Tibial nerve (tissue), 4 donors: ENCODE measurements around the gene TMEM238. TPM values are rescaled to one million over a fixed set of nuclear protein-coding genes. Genes with fewer than 3 reads are reported as not detected.
"Not testable (repeated sequence)": the region's sequence is repeated elsewhere in the genome, so short reads cannot be mapped to it uniquely, and the experiment has no call there.

Source experiments
- DNase-seq, 2 donors: peaks; one replicate each; pipeline ENCODE4 v3.0.0-alpha.2; 2019; ENCODE audit warnings: low spot score in 2 of 2
- H3K27ac ChIP-seq, 4 donors: fragments of 200-600 bp; sonication (generic) in 3 of 4; one replicate each; pipeline ENCODE4 v1.5.1; 2017 to 2019; ENCODE audit warnings: mild to moderate bottlenecking in 1 of 4
- H3K27me3 ChIP-seq, 2 donors: fragments of 200-600 bp; sonication (generic) in 1 of 2; one replicate each; pipeline versions ENCODE4 v1.5.1 to v1.6.0; 2017 to 2019
- H3K36me3 ChIP-seq, 3 donors: fragments of 200-600 bp; sonication (generic); one replicate each; pipeline ENCODE4 v1.5.1; 2018 to 2019
- H3K4me1 ChIP-seq, 4 donors: fragments of 200-600 bp; sonication (generic) in 3 of 4; one replicate each; pipeline ENCODE4 v1.5.1; 2017 to 2019
- H3K4me3 ChIP-seq, 4 donors: fragments of 200-600 bp; sonication (generic) in 3 of 4; one replicate each; pipeline ENCODE4 v1.5.1; 2017 to 2019; ENCODE audit warnings: mild to moderate bottlenecking in 1 of 4, moderate library complexity in 1 of 4
- H3K9me3 ChIP-seq, 4 donors: fragments of 200-600 bp; sonication (generic) in 3 of 4; one replicate each; pipeline ENCODE4 v1.5.1; 2017 to 2019
- CTCF ChIP-seq, 5 experiments: fragments of 200-600 bp in 3 of 5; fragments of 450-650 bp in 2 of 5; sonication (generic) in 3 of 5; IDR thresholded peaks; one replicate each; pipeline ENCODE4 v1.5.1; 2016 to 2019; ENCODE audit warnings: antibody characterized with exemption in 5 of 5, mild to moderate bottlenecking in 3 of 5, moderate library complexity in 2 of 5
- EP300 ChIP-seq, 2 donors: sonication (generic); formaldehyde crosslinking; IDR thresholded peaks; one replicate each; pipeline ENCODE4 v1.6.1; 2017; ENCODE audit warnings: antibody characterized with exemption in 2 of 2, mild to moderate bottlenecking in 1 of 2
- POLR2A ChIP-seq, 2 donors: fragments of 450-650 bp; IDR thresholded peaks; one replicate each; pipeline ENCODE4 v1.6.1; 2017; ENCODE audit warnings: antibody characterized with exemption in 2 of 2, mild to moderate bottlenecking in 2 of 2, moderate library complexity in 2 of 2
- WGBS, 2 donors: methylation state at CpG; one replicate each; pipeline ENCODE4 v1.1.5; 2018; 5-methylcytosine and 5-hydroxymethylcytosine counted together
- total RNA-seq, 4 donors: library from RNA; depleted of rRNA; stranded (reverse); fragments of >200 nt; gene quantifications; one replicate each; pipeline ENCODE4 v1.1.0, GENCODE V29; 2016

Gene TMEM238
- total RNA-seq, 4 donors from 2014 or later, result 0.63 to 7.5 (median 2.6) TPM

GRCh38 chr19:55336101-55336500 lies 48.0 kb downstream of the TMEM238 start:
- peaks cover 0 to 7% of the 10 kb centered on the region in 2 donors for H3K27me3 ChIP-seq
- H3K9me3 ChIP-seq, result no peaks in the 10 kb centered on the region
- H3K4me1 ChIP-seq, result peaks cover 0 to 20% (median 16%) of the 10 kb centered on the region in 4 donors
- TF ChIP-seq CTCF (IDR thresholded peaks at IDR 0.05) (no peak), POLR2A (IDR thresholded peaks at IDR 0.05) (no peak), EP300 (IDR thresholded peaks at IDR 0.05) (no peak)
- no peak overlapping the region for H3K27ac ChIP-seq
- H3K36me3 ChIP-seq, result no peaks in the 10 kb centered on the region
- H3K4me3 ChIP-seq, result no peak overlapping the region
- no peak for DNase-seq
- WGBS, 2 donors, result 71 to 72% methylated on average over 7 of the region's 7 CpGs

GRCh38 chr19:55333870-55334269 lies 50.2 kb downstream of the TMEM238 start:
- H3K27me3 ChIP-seq, result peaks cover 0 to 7% of the 10 kb centered on the region in 2 donors
- H3K36me3 ChIP-seq, result no peaks in the 10 kb centered on the region
- DNase-seq, result no peak
- H3K27ac ChIP-seq, result no peak overlapping the region
- H3K4me1 ChIP-seq, result peaks cover 0 to 7% (median 5%) of the 10 kb centered on the region in 4 donors
- H3K4me3 ChIP-seq, result no peak overlapping the region
- H3K9me3 ChIP-seq, result no peaks in the 10 kb centered on the region
- TF ChIP-seq POLR2A (IDR thresholded peaks at IDR 0.05), result no peak
- TF ChIP-seq EP300 (IDR thresholded peaks at IDR 0.05), result no peak
- no peak for TF ChIP-seq CTCF (IDR thresholded peaks at IDR 0.05)
- WGBS, 2 donors, result 73 to 76% methylated on average over 11 of the region's 11 CpGs

- not testable (repeated sequence) for H3K27ac ChIP-seq, H3K4me1 ChIP-seq, DNase-seq, H3K9me3 ChIP-seq, H3K36me3 ChIP-seq, H3K4me3 ChIP-seq, H3K27me3 ChIP-seq
- WGBS, 2 donors, result 79% methylated on average over 6 of the region's 6 CpGs
Observed at GRCh38 chr19:55329791-55330190, 54.3 kb downstream of the TMEM238 start.

Other genes with a start within 250 kb of the TMEM238 start
- gene TNNT1, start 235.1 kb downstream of the TMEM238 start, total RNA-seq, result 1 to 10 TPM in 1 of 4 donors, under 1 TPM in 1, not detected in 2; 0.90 to 1.5 TPM
- not detected for gene TNNI3, start 226.6 kb downstream of the TMEM238 start, total RNA-seq
- 1 to 10 TPM in 2 of 4 donors, not detected in 2; 1.2 to 2.7 TPM for gene DNAAF3, start 217.7 kb downstream of the TMEM238 start, total RNA-seq
- gene SYT5, start 204.0 kb downstream of the TMEM238 start, total RNA-seq, result not detected
- gene PTPRH, start 174.8 kb downstream of the TMEM238 start, total RNA-seq, result 1 to 10 TPM; 1.2 to 3.9 (median 2.1) TPM
- 1 to 10 TPM in 3 of 4 donors, under 1 TPM in 1; 0.44 to 8.6 (median 3.0) TPM for gene TMEM86B, start 155.5 kb downstream of the TMEM238 start, total RNA-seq
- 10 to 100 TPM; 35.4 to 56.7 (median 40.7) TPM for gene PPP6R1, start 125.3 kb downstream of the TMEM238 start, total RNA-seq
- gene HSPBP1, start 104.2 kb downstream of the TMEM238 start, total RNA-seq, result 10 to 100 TPM; 33.7 to 49.6 (median 40.5) TPM
- 1 to 10 TPM; 4.6 to 6.9 (median 5.9) TPM for gene BRSK1, start 100.3 kb downstream of the TMEM238 start, total RNA-seq
- 10 to 100 TPM in 1 of 4 donors, 1 to 10 TPM in 3; 5.5 to 17.1 (median 7.7) TPM for gene TMEM150B, start 59.0 kb downstream of the TMEM238 start, total RNA-seq
- 10 to 100 TPM; 30.6 to 50.0 (median 41.2) TPM for gene KMT5C, start 44.4 kb downstream of the TMEM238 start, total RNA-seq
- gene COX6B2, start 29.6 kb downstream of the TMEM238 start, total RNA-seq, result not detected
- not detected for gene GARIN5B, start 21.0 kb downstream of the TMEM238 start, total RNA-seq
- gene IL11, start 13.8 kb downstream of the TMEM238 start, total RNA-seq, result under 1 TPM in 1 of 4 donors, not detected in 3; 0.21 TPM
- gene TMEM190, start 7.5 kb downstream of the TMEM238 start, total RNA-seq, result 1 to 10 TPM in 1 of 4 donors, not detected in 3; 2.7 TPM
- 100 to 1,000 TPM; 266 to 574 (median 354) TPM for gene RPL28, start 1.6 kb upstream of the TMEM238 start, total RNA-seq
- gene UBE2S, start 23.5 kb upstream of the TMEM238 start, total RNA-seq, result 10 to 100 TPM in 2 of 4 donors, 1 to 10 TPM in 2; 8.0 to 16.2 (median 9.9) TPM
- gene SHISA7, start 59.0 kb upstream of the TMEM238 start, total RNA-seq, result 1 to 10 TPM in 3 of 4 donors, under 1 TPM in 1; 0.42 to 4.1 (median 2.0) TPM
- gene ISOC2, start 77.3 kb upstream of the TMEM238 start, total RNA-seq, result 10 to 100 TPM; 38.0 to 80.4 (median 65.9) TPM
- gene C19orf85, start 80.5 kb upstream of the TMEM238 start, total RNA-seq, result not detected
- 10 to 100 TPM in 1 of 4 donors, 1 to 10 TPM in 3; 3.5 to 16.8 (median 4.0) TPM for gene ZNF628, start 92.3 kb upstream of the TMEM238 start, total RNA-seq
- gene NAT14, start 100.9 kb upstream of the TMEM238 start, total RNA-seq, result 1 to 10 TPM; 3.1 to 8.0 (median 4.3) TPM
- gene SSC5D, start 104.1 kb upstream of the TMEM238 start, total RNA-seq, result 10 to 100 TPM in 1 of 4 donors, 1 to 10 TPM in 3; 3.9 to 14.5 (median 7.2) TPM
- not detected for gene SBK2, start 152.8 kb upstream of the TMEM238 start, total RNA-seq
- gene SBK3, start 161.3 kb upstream of the TMEM238 start, total RNA-seq, result under 1 TPM in 1 of 4 donors, not detected in 3; 0.59 TPM
- 1 to 10 TPM; 2.0 to 5.3 (median 4.2) TPM for gene ZNF579, start 196.6 kb upstream of the TMEM238 start, total RNA-seq
- 10 to 100 TPM in 1 of 4 donors, 1 to 10 TPM in 3; 4.8 to 11.7 (median 7.9) TPM for gene FIZ1, start 215.2 kb upstream of the TMEM238 start, total RNA-seq
- 10 to 100 TPM; 23.1 to 35.0 (median 27.0) TPM for gene ZNF524, start 216.0 kb upstream of the TMEM238 start, total RNA-seq
- gene ZNF865, start 221.4 kb upstream of the TMEM238 start, total RNA-seq, result 10 to 100 TPM in 3 of 4 donors, 1 to 10 TPM in 1; 8.8 to 15.0 (median 12.7) TPM
- gene ZNF784, start 240.3 kb upstream of the TMEM238 start, total RNA-seq, result 1 to 10 TPM; 1.5 to 6.9 (median 1.9) TPM